Stimulated activated CD4-positive, alpha-beta T cell treated with anti-CD3 and anti-CD28 coated beads, Interleukin-4, amount 100 ng/mL, for 24 hours (primary cell): ENCODE data around the gene BAG5.
A peak's percentile ranks its signal among the peaks of the same experiment; 100 is the strongest.
"Not testable (repeated sequence)": the region's sequence is repeated elsewhere in the genome, so short reads cannot be mapped to it uniquely, and the experiment has no call there.

ENCODE experiments used
- DNase-seq: peaks from one replicate; pipeline ENCODE4 v3.0.0-alpha.2; 2020

BAG5 gene

DNA sequence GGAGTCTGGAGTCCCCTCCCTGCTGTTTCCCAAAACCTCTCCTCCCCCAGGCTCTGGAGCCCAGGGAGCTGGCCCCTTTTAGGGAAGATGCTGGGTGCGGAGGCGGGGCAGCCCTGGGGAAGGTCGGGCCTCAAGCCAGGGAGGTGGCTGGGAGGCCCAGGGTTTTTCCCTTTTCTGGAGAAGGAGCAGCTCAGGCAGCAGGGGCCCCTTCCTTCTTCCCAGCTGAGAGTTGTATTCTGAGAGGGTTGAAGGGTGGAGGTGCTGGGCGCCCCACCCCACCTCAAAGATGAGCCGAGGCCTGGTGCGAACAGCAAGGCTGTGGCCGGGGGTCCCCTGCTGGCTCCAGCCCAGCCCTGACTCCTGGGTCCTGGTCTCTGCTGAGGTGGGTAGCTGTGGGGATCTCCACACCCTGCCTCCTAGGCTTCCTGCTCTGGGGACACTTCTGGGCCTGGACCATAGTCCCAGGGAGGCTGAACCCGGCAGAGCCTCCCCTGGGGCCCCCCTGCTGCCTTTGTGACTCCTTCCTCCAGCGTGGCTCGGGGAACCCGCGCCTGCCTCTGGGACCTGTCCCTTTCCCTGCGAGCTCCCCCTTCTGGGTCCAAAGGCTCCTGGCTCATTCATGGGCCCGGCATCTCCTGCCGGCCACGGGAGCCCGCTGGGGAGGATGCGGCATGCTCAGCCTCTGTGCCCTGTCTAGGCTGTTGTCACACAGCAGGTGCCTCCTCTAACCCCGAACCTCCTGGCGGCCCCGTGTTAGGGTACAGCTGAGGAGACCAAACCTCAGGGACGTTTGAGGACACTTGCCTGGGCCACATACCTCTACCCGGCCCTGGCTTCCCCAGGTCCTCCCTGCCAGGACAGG lies 29.1 kb downstream of the BAG5 start:
- DNase-seq, result no peak

DNA sequence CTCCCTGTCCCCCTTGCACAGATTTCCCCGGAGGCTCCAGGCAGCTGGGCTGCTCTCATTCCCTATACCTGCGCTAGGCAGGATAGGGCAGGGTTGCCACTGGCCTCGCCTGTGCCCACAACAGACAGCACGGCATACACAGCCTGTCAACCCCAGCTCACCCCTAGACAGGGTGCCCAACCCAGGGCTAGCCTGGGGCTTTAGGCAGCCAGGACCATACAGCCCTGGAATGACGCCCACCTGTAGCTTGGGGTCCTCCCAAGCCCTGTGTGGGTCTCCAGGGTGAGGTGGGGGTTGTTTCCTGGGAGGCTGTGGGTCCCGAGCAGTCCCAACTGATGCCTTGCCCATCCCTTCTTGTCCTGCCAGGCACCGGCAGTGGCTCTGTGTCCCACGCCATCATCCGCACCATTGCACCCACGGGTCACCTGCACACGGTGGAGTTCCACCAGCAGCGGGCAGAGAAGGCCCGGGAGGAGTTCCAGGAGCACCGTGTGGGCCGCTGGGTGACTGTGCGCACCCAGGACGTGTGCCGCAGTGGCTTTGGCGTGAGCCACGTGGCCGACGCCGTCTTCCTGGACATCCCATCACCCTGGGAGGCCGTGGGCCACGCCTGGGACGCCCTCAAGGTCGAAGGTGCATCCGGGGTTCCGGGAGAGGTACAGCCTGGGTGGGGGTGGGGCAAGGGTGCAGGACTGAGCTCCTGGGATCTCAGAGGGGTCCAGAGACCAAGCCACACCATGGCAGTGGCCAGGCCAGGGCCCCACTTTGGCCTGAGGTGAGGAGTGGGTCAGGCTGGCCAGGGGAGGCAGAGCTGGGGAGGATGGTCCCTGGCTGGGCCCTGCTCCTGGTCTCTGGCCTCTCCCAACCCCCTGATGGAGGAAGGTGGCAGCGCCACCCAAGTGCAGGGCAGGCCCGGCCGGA lies 30.0 kb downstream of the BAG5 start:
- DNase-seq, result no peak

DNA sequence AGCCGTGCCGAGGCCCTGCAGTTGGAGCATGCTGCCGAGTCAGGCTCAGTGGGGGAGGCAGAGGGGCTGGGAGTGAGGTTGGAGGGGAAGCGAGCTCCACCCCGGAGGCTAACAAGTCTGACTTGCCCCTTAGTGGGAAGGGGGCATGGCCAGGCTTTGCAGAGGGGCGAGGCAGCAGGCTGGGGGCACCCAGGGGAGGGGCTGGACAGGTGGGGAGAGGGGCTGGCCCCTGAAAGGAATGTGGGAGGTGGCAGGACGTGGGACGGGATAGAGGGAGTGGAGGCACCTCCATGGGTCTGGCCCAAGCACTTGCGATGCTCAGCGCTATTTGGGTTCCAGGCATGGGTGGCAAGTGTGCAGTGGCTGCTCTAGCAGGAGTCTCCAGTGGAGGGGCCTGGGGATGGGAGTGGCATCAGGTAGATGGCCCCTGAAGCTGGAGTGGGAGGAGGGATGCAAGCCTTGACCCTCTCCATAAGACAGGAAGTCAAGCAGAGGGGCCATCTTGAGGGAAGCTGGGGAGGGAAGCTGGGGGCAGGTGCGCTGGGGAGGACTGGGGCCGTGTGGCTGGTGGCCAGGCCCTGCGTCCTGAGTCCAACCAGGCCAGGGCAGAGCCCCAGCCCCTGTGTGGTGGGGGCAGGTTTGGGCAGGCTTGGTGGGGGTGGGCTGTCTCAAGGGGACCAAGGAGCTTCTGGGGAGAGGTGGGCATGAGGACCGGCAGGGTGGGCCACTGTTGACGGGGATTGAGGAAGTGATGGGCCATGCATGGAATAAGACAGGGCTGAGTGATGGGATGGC lies 30.8 kb downstream of the BAG5 start:
- DNase-seq, result no peak

DNA sequence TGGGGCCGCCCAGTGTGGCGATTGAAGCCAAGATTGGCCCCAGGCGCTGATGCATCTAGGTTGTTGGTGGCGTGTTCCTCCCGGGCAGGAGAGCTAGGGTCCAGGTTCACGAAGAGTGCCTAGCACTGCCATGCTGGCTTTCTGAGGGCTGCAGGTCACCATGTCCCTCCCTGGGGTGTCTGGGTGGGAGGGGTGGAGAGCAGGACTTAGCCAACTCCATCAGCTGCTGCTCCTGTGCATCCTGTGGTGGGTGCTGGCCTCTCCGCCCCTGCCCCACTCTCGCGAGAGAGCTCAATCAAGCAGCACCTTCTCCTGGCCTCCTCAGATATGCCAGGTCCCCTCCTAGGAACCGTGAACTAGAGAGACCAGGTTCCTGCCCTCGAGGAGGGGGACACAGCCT lies 31.6 kb downstream of the BAG5 start:
- no peak for DNase-seq

DNA sequence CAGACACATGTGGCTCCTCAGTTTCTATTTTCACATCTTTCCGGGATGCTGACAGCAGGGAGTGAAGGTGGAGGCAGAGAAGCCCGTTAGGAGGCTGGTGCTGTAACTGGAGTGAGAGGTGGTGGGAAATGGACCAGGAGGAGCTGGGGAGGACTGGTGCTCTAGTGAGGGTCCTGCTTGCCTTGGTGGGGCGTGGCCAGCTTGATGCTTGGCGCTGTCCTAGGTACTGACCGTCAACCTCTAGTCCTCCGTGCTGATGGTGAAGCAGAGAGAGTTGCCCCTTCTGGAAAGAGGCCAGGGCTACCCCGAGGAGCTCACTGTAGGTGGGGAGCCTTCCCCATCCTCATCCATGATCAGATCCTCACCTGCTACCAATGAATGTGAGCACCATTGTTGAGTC lies 32.1 kb downstream of the BAG5 start:
- DNase-seq, result no peak

DNA sequence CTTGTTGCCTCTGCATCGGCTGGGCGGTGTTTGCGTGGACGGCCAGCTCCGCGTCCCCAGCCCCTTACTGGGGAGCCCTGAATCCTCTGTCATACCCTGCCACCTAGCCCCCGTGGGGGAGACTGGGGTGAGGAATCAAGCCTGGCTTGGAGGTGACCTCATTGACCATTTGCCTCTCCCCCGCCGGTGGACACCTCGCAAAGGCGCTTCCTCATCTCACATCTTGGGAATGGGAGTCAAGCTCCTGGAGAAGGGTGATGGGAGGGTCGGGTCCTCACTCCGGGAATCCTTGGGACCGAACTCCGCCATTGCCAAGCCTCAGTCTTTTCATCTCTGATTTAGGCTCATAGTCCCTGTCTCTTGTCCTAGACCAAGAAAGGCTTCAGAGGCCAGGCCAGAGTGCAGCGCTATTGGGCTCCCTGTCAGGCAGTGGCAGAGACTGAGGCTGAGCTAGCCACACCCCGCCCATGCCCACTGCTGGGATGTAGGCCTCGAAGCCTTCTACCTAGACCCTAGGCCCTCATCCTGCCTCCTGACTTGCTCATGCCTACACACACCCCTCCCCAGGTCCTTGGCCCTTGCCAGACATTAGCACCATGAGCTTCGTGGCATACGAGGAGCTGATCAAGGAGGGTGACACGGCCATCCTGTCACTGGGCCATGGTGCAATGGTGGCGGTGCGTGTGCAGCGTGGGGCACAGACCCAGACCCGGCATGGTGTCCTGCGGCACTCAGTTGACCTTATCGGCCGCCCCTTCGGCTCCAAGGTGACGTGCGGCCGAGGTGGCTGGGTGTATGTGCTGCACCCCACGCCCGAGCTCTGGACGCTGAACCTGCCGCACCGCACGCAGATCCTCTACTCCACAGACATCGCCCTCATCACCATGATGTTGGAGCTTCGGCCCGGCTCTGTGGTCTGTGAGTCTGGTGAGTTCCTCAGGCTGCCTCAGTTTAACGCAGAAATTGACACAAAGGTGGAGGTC lies 32.8 kb downstream of the BAG5 start:
- no peak for DNase-seq

DNA sequence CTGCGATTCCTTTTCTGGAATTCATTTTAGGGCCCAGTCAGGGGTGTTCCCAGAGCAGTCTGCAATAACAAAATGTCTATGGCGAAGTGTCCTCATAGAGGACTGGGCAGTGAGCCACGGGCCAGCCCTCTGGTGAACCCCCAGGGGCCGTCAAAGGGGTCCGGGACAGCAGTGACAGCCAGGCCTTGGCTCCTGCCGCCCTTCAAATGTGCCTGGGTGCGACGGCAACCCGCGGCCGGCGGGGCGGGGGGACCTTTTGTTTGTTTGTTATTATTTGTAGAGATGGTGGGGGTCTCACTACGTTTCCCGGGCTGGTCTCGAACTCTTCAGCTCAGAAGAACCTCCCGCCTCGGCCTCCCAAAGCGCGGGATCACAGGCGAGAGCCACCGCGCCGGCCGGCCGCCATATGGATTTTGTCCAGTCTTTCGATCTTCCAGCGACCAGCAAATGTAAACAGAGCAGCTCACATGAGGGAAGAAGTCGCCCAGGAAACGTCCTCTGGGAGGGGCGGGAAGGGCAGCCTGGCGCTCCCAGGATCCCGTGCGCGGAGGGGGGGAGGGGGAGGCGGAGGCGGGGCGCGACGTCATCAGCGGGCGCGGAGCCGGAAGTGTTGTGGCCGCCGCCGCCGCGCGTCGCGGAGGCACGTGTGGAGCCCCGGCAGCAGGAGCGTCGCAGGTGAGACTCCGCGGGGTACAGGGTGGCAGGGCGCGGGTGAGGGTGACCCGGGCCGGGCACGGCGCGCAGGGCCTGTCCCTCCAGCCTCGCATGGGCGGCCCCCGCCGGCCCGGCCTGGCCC lies 33.7 kb downstream of the BAG5 start, which contains the start of gene TRMT61A:
TRMT61A (plus strand) TSS at position 610 of the 796 bp plus-strand sequence. CDS start 783 bp downstream, outside the sequence.
- peak; percentile 76 for DNase-seq

DNA sequence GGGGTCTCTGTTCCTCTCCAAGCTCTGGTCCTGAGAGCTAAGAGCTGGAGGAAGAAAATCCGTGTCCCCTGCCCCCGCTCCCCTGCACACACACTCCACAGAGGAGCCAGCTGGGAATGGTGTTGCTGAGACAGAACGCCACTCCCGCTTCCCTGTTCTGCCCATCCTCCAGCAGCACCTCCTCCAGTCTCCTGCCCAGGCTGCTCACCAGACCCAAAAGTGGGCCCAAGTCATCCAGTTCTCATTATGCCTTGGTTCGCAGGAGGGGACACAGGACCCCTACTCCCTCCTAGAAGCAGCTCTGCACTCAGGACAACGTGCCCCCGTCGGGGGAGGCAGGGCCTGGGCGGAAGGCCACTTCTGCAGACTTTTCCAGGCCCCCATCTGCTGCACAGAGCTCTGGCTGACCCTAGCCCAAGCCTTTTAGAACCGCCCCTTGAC lies 34.3 kb downstream of the BAG5 start:
- no peak for DNase-seq

DNA sequence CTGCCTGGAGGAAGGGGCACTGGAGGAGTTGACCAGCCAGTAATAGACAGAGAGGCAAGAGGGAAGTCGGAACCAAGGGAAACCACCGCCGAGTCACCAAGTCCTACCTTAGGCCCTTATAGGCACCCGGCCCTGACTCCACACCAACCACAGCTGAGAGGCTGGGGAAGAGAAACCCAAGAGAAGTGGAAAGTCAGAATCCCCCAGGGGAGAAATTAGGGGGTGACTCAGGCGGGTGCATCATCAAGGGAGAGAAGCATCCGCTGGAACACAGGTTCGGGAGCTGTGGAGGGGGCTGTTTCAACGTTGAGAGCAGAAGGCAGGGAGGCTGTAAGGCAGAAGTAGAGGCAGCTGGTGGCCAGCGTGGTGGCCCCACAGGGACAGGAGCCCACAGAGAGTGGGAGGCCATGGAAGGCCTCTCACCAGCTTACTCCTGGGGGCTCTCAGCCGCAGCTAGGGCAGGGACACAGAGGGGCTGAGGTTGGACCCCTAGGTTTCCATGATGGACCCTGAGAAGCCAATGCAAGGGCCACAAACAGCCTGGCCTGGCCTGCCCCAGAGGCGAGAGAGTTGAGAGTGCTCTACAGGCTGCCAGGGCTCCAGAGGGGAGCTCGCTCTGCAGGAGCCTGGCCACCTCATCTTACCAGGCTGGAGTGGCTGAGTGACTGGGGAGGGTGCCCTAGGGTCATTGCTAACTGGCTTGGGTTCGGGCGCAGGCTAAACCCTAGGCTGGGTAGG lies 34.9 kb downstream of the BAG5 start:
- peak; percentile 40 for DNase-seq

DNA sequence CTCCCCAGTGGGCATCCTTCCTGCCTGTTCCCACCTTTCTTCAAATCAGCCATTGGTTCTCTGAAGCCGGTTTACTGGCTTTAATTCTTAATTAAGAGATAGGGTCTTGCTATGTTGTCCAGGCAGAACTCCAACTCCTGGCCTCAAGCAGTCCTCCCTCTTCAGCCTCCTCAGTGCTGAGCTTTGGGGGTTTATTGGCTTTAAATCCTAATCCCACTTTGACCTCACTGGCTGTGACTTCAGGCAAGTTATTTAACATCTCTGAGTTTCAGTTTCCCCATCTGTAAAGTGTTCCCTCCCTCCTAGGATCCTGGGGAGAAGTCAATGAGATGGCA lies 35.6 kb downstream of the BAG5 start:
- no peak for DNase-seq

DNA sequence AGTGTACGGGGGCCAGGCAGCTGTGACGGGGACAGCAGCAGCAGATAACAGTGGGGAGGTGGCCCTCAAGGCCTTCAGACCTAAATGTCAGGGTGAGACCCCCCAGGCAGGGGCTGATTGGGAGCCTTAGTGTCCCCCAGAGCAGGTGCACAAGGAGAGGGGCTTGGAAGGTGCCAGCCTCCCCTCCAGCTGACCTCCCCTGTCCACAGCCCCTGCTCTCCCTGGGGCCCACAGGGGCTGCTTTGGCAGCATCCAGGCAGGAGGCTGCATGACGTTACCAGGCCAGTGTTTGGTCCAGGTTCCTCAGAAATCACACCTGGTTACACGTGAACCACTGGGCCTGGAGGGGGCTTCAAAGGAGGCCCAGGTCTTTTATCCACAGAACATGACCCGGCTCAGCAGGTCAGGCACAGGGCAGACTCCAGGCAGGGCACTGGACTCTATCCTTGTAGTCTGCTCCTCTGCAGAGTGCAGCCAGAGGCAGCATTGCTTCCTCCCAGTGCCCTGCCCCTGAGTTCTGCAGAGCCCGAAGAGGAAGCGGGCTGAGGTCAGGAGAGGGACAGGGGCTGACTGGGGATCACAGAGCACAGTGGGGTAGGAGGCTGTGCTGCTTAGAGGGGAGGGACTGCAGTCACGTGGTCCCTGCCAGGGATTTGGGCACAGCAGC lies 36.1 kb downstream of the BAG5 start:
- DNase-seq, result no peak

DNA sequence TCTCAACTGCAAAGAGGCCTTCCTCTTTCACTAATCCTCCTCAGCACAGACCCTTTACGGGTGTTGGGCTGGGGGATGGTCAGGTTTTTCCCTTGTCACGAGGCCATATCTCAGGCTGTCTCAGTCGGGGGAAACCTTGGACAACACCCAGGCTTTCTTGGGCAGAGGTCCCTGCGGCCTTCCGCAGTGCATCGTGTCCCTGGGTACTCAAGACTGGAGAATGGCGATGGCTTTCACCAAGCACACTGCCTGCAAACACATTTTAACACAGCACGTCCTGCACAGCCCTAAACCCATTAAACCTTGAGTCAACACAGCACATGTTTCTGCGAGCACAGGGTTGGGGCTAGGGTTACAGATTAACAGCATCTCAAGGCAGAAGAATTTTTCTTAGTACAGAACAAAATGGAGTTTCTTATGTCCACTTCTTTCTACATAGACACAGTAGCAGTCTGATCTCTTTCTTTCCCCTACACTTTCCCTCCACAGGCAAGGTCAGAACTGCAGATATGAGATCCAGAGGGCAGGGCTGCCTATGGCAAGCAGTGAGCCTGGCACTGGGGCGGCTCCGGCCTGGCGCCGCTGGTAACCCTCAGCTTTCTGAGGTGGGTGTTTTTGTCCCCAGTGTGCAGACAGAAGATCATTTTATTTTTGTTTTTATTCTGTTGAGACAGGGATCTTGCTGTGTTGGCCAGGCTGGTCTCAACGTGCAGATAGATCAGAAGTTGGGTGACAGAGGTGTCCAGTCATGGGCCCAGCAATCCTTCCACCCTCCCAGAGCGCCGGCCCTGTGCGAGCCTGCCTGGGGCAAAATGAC lies 36.8 kb downstream of the BAG5 start:
- DNase-seq, result not testable (repeated sequence)

DNA sequence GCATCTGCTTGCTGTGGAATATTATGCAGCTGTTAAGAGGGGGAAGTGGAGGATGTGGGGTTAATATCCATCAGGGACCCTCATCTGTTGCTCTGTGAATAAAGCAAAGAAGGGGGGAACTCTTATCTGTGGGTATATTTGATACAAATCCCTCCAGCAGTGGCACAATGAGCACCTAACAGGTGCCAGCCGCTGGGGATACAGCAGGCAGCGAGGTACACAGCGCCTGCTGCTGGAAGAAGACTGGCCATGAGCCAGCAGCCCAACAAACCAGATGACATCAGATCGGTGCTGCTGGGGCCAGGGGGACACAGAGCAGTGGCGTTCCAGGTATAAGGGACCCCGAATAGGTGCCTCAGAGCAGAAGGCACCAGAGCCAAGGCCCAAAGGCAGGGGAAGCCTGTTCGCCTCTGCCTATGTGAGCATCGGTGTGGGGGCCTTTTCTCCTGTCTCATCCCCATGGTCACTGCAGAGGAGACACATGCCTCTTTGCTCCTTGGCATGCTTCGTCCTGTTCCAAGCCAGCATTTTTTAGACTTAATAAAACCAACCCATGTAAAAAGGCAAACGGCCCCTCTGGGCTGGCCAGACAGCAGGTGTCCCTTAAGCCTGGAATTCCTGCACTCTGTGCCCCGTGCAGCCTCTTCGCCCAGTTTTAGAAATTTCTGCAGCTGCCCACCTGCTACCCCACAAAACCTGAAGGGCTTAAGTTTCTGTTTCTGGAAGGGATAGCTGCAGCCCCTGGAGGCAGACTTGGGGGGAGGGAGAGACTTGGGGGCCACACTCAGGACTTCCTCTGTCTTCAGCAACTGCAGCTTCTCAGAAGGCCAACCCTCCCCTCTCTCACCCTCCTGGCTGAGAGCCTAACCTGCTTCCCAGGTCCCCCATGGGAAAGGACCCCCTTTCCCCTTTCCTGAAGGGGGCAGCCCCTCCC lies 38.2 kb downstream of the BAG5 start:
- DNase-seq, result no peak

DNA sequence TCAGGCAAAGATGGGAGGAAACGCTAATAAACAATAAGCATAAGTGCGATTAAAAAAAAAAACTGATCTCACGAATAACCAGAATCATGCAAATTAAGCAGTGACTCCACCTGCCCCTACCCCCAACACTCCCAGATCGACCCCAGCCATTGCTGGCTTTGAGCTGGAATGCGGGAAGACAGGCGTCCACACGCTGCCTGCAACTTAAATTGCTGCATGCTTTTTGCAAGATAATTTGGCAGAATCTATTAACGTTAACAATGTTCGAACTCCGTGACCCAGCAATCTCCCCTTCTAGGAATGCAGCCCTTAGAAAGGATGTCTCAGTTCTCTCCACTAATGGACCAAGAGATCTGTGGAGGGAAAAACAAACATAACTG lies 38.9 kb downstream of the BAG5 start:
- DNase-seq, result no peak

DNA sequence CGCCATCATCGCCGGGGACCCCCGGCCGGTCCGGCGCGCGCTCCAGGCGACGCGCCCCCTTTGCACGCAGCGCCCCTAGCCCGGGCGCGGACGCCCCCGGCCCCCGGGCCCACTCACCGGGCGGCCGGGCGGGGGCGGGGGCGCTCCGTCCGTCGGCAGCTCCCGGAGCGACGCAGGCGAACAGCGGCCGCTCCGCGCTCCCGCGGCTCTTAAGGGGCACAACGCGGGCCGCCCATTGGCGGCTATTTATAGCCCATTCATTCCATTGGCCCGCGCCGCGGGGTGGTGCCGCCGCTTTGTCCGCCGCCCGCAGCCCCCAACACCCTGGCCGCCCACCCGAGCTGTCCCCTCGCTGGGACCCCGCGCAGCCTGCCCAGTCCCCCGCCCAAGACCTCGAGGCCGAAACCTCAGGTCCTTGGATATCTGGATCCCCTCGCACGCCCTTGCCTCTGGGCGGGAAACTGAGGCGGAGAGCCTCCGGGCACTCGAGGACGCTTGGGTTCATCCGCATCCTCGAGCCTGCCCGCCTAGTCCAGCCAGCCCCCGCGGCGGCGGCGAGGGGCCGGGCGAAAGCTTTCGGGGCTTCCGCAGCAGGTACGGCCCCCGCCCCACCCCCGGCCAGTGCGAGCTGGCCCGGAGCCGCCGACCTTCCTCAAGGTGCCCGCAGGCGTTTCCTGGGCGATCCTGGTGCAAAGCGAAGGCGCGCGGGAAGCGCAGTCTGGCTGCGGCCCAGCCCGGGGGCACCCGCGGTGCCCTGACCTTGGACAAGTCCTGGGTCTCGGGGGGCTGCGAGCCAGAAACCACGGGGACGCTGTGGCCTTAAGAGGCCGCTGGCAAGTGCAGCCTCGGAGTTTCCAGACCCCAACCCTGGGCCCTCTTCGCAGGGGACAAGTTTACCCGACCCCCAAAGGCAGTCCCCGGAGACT lies 39.5 kb downstream of the BAG5 start, which contains the start of gene CKB:
CKB (minus strand) TSS at position 182 of the 926 bp plus-strand sequence. CDS start 337 bp downstream, outside the sequence.
- no peak for DNase-seq

DNA sequence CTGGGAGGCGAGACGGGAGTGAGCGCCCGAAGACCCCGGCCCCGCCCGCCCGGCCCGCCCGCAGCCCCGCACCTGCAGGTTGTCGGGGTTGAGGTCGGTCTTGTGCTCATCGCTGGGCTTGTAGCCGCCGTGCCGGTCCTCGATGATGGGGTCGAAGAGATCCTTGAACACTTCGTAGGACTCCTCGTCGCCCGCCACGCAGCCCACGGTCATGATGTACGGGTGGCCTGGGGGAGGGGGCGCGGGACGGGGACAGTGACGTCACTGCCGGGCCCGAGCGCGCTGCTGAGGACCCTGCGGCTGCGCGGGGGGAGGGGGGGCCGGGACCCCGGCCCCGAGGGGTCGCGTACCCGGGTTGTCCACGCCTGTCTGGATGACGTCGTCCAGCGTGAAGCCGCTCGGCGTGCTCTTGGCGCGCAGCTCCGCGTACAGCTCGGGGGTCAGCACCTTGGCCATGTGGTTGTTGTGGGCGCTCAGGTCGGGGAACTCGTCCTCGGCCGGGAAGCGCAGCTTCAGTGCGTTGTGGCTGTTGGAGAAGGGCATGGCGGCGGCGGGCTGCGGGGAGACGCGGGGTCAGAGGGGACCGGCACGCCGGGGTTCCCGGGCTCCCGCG lies 40.4 kb downstream of the BAG5 start:
- DNase-seq, result no peak
